IMR-90 (cell line): Measurements from ENCODE around the gene PLCB2. TPM values are rescaled to one million over a fixed set of nuclear protein-coding genes. Genes with fewer than 3 reads are reported as not detected.
A peak's percentile ranks its signal among the peaks of the same experiment; 100 is the strongest.

Experiments used
- ATAC-seq: fragments of 200-7000 bp; cut with Tn5 transposase; 2 replicates; pipeline ENCODE4 v1.9.1; 2020; ENCODE audit warnings: low read depth, mild to moderate bottlenecking, moderate library complexity
- BruUV-seq: library from RNA; stranded (reverse); fragments of 400-500 nt; replicated peaks from 2 replicates; lab custom pipeline; 2021; lab: Mats Ljungman, UMichigan
- CTCF ChIA-PET: fragments of 300-600 bp; formaldehyde crosslinking; extraction: SDS; loops from one replicate; lab custom pipeline; 2021; ENCODE audit warnings: antibody characterized with exemption; lab: Yijun Ruan, JAX
- POLR2A ChIA-PET: fragments of 300-600 bp; sonication (Branson Sonifier 250); formaldehyde crosslinking; loops from one replicate; lab custom pipeline; 2022; ENCODE audit warnings: antibody characterized with exemption; ENCODE audit not compliant: unreplicated experiment; lab: Charles Lee
- DNase-seq: peaks from one replicate; pipeline ENCODE4 v3.0.0; 2013
- H2AFZ ChIP-seq: replicated peaks from 2 replicates; pipeline ENCODE3; 2013; ENCODE audit warnings: low read length, mild to moderate bottlenecking; ENCODE audit not compliant: poor library complexity
- H2AK5ac ChIP-seq: 2 replicates; pipeline ENCODE4 v1.6.1; 2013; ENCODE audit warnings: low read depth, low read length, inconsistent platforms
- H2AK9ac ChIP-seq: replicated peaks from 2 replicates; pipeline ENCODE3; 2013; ENCODE audit warnings: mild to moderate bottlenecking, low read depth, low read length, moderate library complexity; ENCODE audit not compliant: poor library complexity
- H2BK120ac ChIP-seq: 2 replicates; pipeline ENCODE4 v1.6.1; 2013; ENCODE audit warnings: low read depth, low read length, inconsistent platforms
- H2BK15ac ChIP-seq: 3 replicates; pipeline ENCODE4 v1.6.1; 2013; ENCODE audit warnings: low read depth, low read length, inconsistent platforms
- H2BK20ac ChIP-seq: 2 replicates; pipeline ENCODE4 v1.6.1; 2013; ENCODE audit warnings: low read depth, mild to moderate bottlenecking, inconsistent platforms, low read length, moderate library complexity
- H2BK5ac ChIP-seq: 2 replicates; pipeline ENCODE4 v1.6.1; 2013; ENCODE audit warnings: mild to moderate bottlenecking, low read depth, low read length, inconsistent platforms; ENCODE audit not compliant: poor library complexity, severe bottlenecking
- H3K14ac ChIP-seq: replicated peaks from 2 replicates; pipeline ENCODE4 v1.6.1; 2013; ENCODE audit warnings: low read depth, low read length, inconsistent platforms
- H3K18ac ChIP-seq: 2 replicates; pipeline ENCODE4 v1.6.1; 2013; ENCODE audit warnings: low read depth, low read length, control low read depth
- H3K23ac ChIP-seq: 2 replicates; pipeline ENCODE4 v1.6.1; 2013; ENCODE audit warnings: low read depth, low read length, inconsistent platforms
- H3K27ac ChIP-seq: 2 replicates; pipeline ENCODE4 v1.5.1; 2013; ENCODE audit warnings: mild to moderate bottlenecking, control low read depth, low read length; ENCODE audit not compliant: insufficient read depth
- H3K27me3 ChIP-seq: 2 replicates; pipeline ENCODE4 v1.6.1; 2013; ENCODE audit warnings: low read length; ENCODE audit not compliant: control insufficient read depth, insufficient read depth
- H3K36me3 ChIP-seq: 2 replicates; pipeline ENCODE4 v1.6.1; 2013; ENCODE audit warnings: low read length, mixed read lengths; ENCODE audit not compliant: control insufficient read depth, insufficient read depth
- H3K4ac ChIP-seq: 2 replicates; pipeline ENCODE4 v1.6.1; 2013; ENCODE audit warnings: low read depth, low read length, inconsistent platforms
- H3K4me1 ChIP-seq: 2 replicates; pipeline ENCODE4 v1.6.1; 2013; ENCODE audit warnings: low read length, mixed read lengths; ENCODE audit not compliant: control insufficient read depth, insufficient read depth
- H3K4me2 ChIP-seq: 2 replicates; pipeline ENCODE4 v1.6.1; 2013; ENCODE audit warnings: low read depth, mild to moderate bottlenecking, control low read depth, low read length, moderate library complexity
- H3K4me3 ChIP-seq: 2 replicates; pipeline ENCODE4 v1.5.1; 2013; ENCODE audit warnings: low read depth, mild to moderate bottlenecking, control low read depth, low read length, moderate library complexity; ENCODE audit not compliant: insufficient read depth
- H3K56ac ChIP-seq: 2 replicates; pipeline ENCODE4 v1.6.1; 2013; ENCODE audit warnings: low read length, inconsistent platforms; ENCODE audit not compliant: insufficient read depth; ENCODE audit errors: extremely low read depth
- H3K79me1 ChIP-seq, 2 experiments: 2 replicates each; pipeline ENCODE4 v1.6.1; 2013; ENCODE audit warnings: low read length in 2 of 2, inconsistent platforms in 1 of 2, low read depth in 1 of 2
- H3K9ac ChIP-seq: 2 replicates; pipeline ENCODE4 v1.6.1; 2013; ENCODE audit warnings: low read depth, low read length, control low read depth
- H3K9me1 ChIP-seq: 2 replicates; pipeline ENCODE4 v1.6.1; 2013; ENCODE audit warnings: low read length, inconsistent platforms; ENCODE audit not compliant: insufficient read depth
- H3K9me3 ChIP-seq: 2 replicates; pipeline ENCODE4 v1.6.1; 2013; ENCODE audit warnings: low read length; ENCODE audit not compliant: control insufficient read depth, insufficient read depth
- H4K20me1 ChIP-seq: 2 replicates; pipeline ENCODE4 v1.6.1; 2013; ENCODE audit warnings: low read length, inconsistent platforms; ENCODE audit not compliant: insufficient read depth
- H4K5ac ChIP-seq: 2 replicates; pipeline ENCODE4 v1.6.1; 2013; ENCODE audit warnings: mild to moderate bottlenecking, low read depth, low read length, control low read depth
- H4K8ac ChIP-seq, 2 experiments: 2 replicates each; pipeline ENCODE4 v1.6.1; 2013; ENCODE audit warnings: low read depth in 2 of 2, low read length in 2 of 2, control low read depth in 1 of 2, inconsistent platforms in 1 of 2
- H4K91ac ChIP-seq: 2 replicates; pipeline ENCODE4 v1.6.1; 2013; ENCODE audit warnings: low read depth, low read length, inconsistent platforms; ENCODE audit not compliant: insufficient read depth
- CTCF ChIP-seq: conservative IDR thresholded peaks from 2 replicates; pipeline ENCODE4 v1.5.1; 2012; ENCODE audit warnings: mild to moderate bottlenecking, low read depth, low read length, improper control_type of control experiment
- MXI1 ChIP-seq: IDR thresholded peaks from 2 replicates; pipeline ENCODE4 v1.6.1; 2012; ENCODE audit warnings: low read depth, mild to moderate bottlenecking, low read length, moderate library complexity, borderline replicate concordance
- USF2 ChIP-seq: fragments of 150-350 bp; IDR thresholded peaks from 2 replicates; pipeline ENCODE4 v1.6.1; 2017; ENCODE audit warnings: mild to moderate bottlenecking, antibody characterized with exemption, low read length, low read depth
- WGBS, 2 experiments: methylation state at CpG; one replicate each; pipeline versions ENCODE4 v1.1.5 to v1.1.7; 2013; ENCODE audit warnings: missing lambda C conversion rate in 2 of 2; ENCODE audit not compliant: insufficient read length in 1 of 2; ENCODE audit errors: extremely low coverage in 2 of 2; 5-methylcytosine and 5-hydroxymethylcytosine counted together
- dilution Hi-C: fragments of 300-500 bp; cut with HindIII; formaldehyde crosslinking; loops from one replicate; pipeline ENCODE4 v1.14.3; 2018; ENCODE audit warnings: low sequenced_read_pairs; ENCODE audit not compliant: unreplicated experiment
- in situ Hi-C: fragments of 300-500 bp; cut with MboI; formaldehyde crosslinking; loops from 3 replicates; pipeline ENCODE4 v1.14.3; 2019; ENCODE audit warnings: low sequenced_read_pairs, inconsistent platforms, mixed read lengths
- intact Hi-C: fragments of 100-400 bp; cut with micrococcal nuclease; formaldehyde crosslinking; loops from 2 replicates; pipeline ENCODE4 v1.10.0; 2022
- polyA plus RNA-seq, 3 experiments: library from polyadenylated mRNA; depleted of rRNA; stranded (reverse); fragments of >200 nt; gene quantifications; 2 replicates each; pipeline ENCODE4 v1.2.3, GENCODE V29; 2012; ENCODE audit warnings: low replicate concordance in 1 of 3
- total RNA-seq: library from RNA; depleted of rRNA; stranded (reverse); fragments of >200 nt; gene quantifications from 2 replicates; pipeline ENCODE4 v1.2.3, GENCODE V29; 2012

Gene PLCB2
- total and polyA plus RNA-seq, 2 of the 4 experiments (the other 2 are of a cell fraction): 0.18 to 1.4 TPM

- Histone ChIP-seq H4K8ac (no peak overlapping the region), H3K27me3 (peaks cover 20% of the 10 kb centered on the region), H2AFZ (peak overlapping the region; percentile 63), H4K91ac (no peak overlapping the region), H2BK20ac (no peak overlapping the region), H3K9me1 (peaks cover 10% of the 10 kb centered on the region), H2BK120ac (no peak overlapping the region), H2BK5ac (no peak overlapping the region), H3K18ac (no peak overlapping the region), H3K56ac (no peak overlapping the region), H3K23ac (no peak overlapping the region), H2BK15ac (no peak overlapping the region), H3K79me1 (no peaks in the 10 kb centered on the region), H2AK5ac (no peak overlapping the region), H3K4me3 (no peak overlapping the region), H3K4me1 (peaks cover 8% of the 10 kb centered on the region; the same call in 1 of the 2 replicates), H3K4me2 (no peak overlapping the region), H2AK9ac (no peak overlapping the region), H3K27ac (no peak overlapping the region), H4K20me1 (no peaks in the 10 kb centered on the region), H3K36me3 (no peaks in the 10 kb centered on the region), H3K14ac (no peak overlapping the region), H3K9ac (no peak overlapping the region), H3K9me3 (no peaks in the 10 kb centered on the region), H3K4ac (no peak overlapping the region), H4K5ac (no peak overlapping the region)
- ATAC-seq (no peak), DNase-seq (no peak)
- POLR2A ChIA-PET: no interaction called here
- dilution Hi-C loops: no loop called here
- 65% methylated on average over 5 of the region's 8 CpGs; no CpG with 5 or more reads in 1 of the 2 experiments for WGBS, 2 experiments
- TF ChIP-seq USF2: no peak
- no peak for TF ChIP-seq CTCF
- no peak for TF ChIP-seq MXI1
- no TSS peak for BruUV-seq
- in situ Hi-C loops: no loop called here
- CTCF ChIA-PET: interaction anchor here (0.6 kb wide), 1 partner anchor 16 kb away, joined by 3 read pairs; no protein-coding TSS in a partner anchor
- intact Hi-C loops: no loop called here
Measured at GRCh38 chr15:40258544-40258943, 49.2 kb downstream of the PLCB2 start.
